DND-41 (cell line): ENCODE results near the gene EYA2.

Source experiments
- CTCF ChIP-seq: IDR thresholded peaks from 2 replicates; pipeline ENCODE4 v1.5.1; 2012; ENCODE audit warnings: borderline replicate concordance, low read length, moderate library complexity, mild to moderate bottlenecking; ENCODE audit not compliant: poor library complexity, severe bottlenecking; ENCODE audit errors: extremely low read depth
- EZH2 ChIP-seq: IDR thresholded peaks from 3 replicates; pipeline ENCODE4 v1.6.1; 2012; ENCODE audit warnings: borderline replicate concordance, low read depth, mild to moderate bottlenecking, moderate library complexity, low read length, inconsistent platforms; ENCODE audit not compliant: severe bottlenecking

GRCh38 chr20:47016068-47016664, 121.5 kb downstream of the EYA2 start:
- TF ChIP-seq CTCF = no peak
- no peak for TF ChIP-seq EZH2
